ENCODE data around the gene ZNF512B. TPM values are rescaled to one million over a fixed set of nuclear protein-coding genes. Genes with fewer than 3 reads are reported as not detected.
"Not testable (repeated sequence)": the region's sequence is repeated elsewhere in the genome, so short reads cannot be mapped to it uniquely, and the experiment has no call there.

Gene ZNF512B
- total and polyA plus RNA-seq, 2 experiments from 2014 or later: 1.5 to 16.4 TPM

GRCh38 chr20:63919130-63919529 is 50.6 kb downstream of the ZNF512B start:
- H3K4me1 ChIP-seq (ENCODE audit: insufficient read depth): no peaks in the 10 kb centered on the region
- H3K4me2 ChIP-seq (ENCODE audit: unreplicated experiment): no peak overlapping the region
- 70 to 90% methylated on average over 6 to 19 of the region's 19 CpGs for WGBS, 2 experiments (ENCODE audit: low coverage in 1 of 2, low lambda C conversion rate in 2 of 2, missing lambda C conversion rate in 2 of 2)
- no peak overlapping the region for H2AFZ ChIP-seq
- no peak overlapping the region for H3K9ac ChIP-seq
- no peak overlapping the region for H3K4me3 ChIP-seq
- peaks cover 8% of the 10 kb centered on the region; the same call in 1 of the 2 replicates for H4K20me1 ChIP-seq (ENCODE audit: insufficient read depth)
- DNase-seq: no peak
- no peaks in the 10 kb centered on the region for H3K27me3 ChIP-seq (replicated peaks; ENCODE audit: insufficient read depth)
- no peaks in the 10 kb centered on the region for H3K36me3 ChIP-seq (ENCODE audit: low read depth)
- no peaks in the 10 kb centered on the region for H3K9me2 ChIP-seq (ENCODE audit: insufficient read depth)
- no peak overlapping the region for H3K27ac ChIP-seq
- H3F3A ChIP-seq (ENCODE audit: insufficient read depth): no peaks in the 10 kb centered on the region
- no peaks in the 10 kb centered on the region for H3K9me3 ChIP-seq (ENCODE audit: low read depth)
- TF ChIP-seq EZH2phosphoT487 (IDR thresholded peaks at IDR 0.05; ENCODE audit: insufficient read depth, low read depth): no peak
- TF ChIP-seq EZH2 (IDR thresholded peaks at IDR 0.05; ENCODE audit: insufficient read depth, poor library complexity, severe bottlenecking): no peak
- peaks cover 93% of the 10 kb centered on the region for H3K79me2 ChIP-seq (ENCODE audit: insufficient read depth)
- in situ Hi-C loops (cut with MboI): no loop called here

- Histone ChIP-seq H3K79me2 (ENCODE audit: insufficient read depth) (peaks cover 93% of the 10 kb centered on the region), H3K4me3 (no peak overlapping the region), H3K9ac (no peak overlapping the region), H4K20me1 (ENCODE audit: insufficient read depth) (peaks cover 8% of the 10 kb centered on the region; the same call in 1 of the 2 replicates), H3K27ac (no peak overlapping the region), H3K9me2 (ENCODE audit: insufficient read depth) (no peaks in the 10 kb centered on the region), H3K27me3 (replicated peaks; ENCODE audit: insufficient read depth) (no peaks in the 10 kb centered on the region), H3F3A (ENCODE audit: insufficient read depth) (no peaks in the 10 kb centered on the region), H3K4me2 (ENCODE audit: unreplicated experiment) (no peak overlapping the region), H3K4me1 (ENCODE audit: insufficient read depth) (no peaks in the 10 kb centered on the region), H2AFZ (no peak overlapping the region), H3K36me3 (ENCODE audit: low read depth) (no peaks in the 10 kb centered on the region), H3K9me3 (ENCODE audit: low read depth) (no peaks in the 10 kb centered on the region)
- 84 to 88% methylated on average over 11 of the region's 11 CpGs for WGBS, 2 experiments (ENCODE audit: low coverage in 1 of 2, low lambda C conversion rate in 2 of 2, missing lambda C conversion rate in 2 of 2)
- in situ Hi-C loops (cut with MboI): no loop called here
- DNase-seq: no peak
- TF ChIP-seq EZH2phosphoT487 (IDR thresholded peaks at IDR 0.05; ENCODE audit: insufficient read depth, low read depth) (no peak), EZH2 (IDR thresholded peaks at IDR 0.05; ENCODE audit: insufficient read depth, poor library complexity, severe bottlenecking) (no peak)
These were observed 51.9 kb downstream of the ZNF512B start for GRCh38 chr20:63917811-63918210.

DNA sequence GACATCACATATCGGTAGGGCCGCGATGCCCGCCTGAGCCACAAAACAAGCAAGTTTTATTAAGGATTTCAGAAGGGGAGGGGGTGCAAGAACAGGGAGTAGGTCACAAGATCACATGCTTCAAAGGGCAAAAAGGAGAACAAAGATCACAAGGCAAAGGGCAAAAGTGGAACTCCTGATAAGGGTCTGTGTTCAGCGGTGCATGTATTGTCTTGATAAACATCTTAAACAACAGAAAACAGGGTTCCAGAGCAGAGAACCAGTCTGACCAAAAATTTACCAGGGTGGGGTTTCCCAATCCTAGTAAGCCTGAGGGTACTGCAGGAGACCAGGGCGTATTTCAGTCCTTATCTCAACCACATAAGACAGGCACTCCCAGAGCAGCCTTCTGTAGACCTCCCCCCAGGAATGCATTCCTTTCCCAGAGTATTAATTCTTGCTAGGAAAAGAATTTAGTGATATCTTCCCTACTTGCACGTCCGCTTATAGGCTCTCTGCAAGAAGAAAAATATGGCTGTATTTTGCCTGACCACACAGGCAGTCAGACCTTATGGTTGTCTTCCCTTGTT is 53.3 kb downstream of the ZNF512B start:
- H3K27ac ChIP-seq; H3K4me2 ChIP-seq (ENCODE audit: unreplicated experiment); H3K36me3 ChIP-seq (ENCODE audit: low read depth); in situ Hi-C loops (cut with MboI); H3K9ac ChIP-seq; H3K4me1 ChIP-seq (ENCODE audit: insufficient read depth); H3K9me3 ChIP-seq (ENCODE audit: low read depth); H3F3A ChIP-seq (ENCODE audit: insufficient read depth); H3K27me3 ChIP-seq (replicated peaks; ENCODE audit: insufficient read depth); H3K4me3 ChIP-seq; H3K9me2 ChIP-seq (ENCODE audit: insufficient read depth); H2AFZ ChIP-seq; DNase-seq: not testable (repeated sequence)
- Histone ChIP-seq H3K79me2 (ENCODE audit: insufficient read depth) (peaks cover 93% of the 10 kb centered on the region), H4K20me1 (ENCODE audit: insufficient read depth) (peaks cover 20% of the 10 kb centered on the region; the same call in 1 of the 2 replicates)
- 94 to 96% methylated on average over 8 of the region's 8 CpGs for WGBS, 2 experiments (ENCODE audit: low coverage in 1 of 2, low lambda C conversion rate in 2 of 2, missing lambda C conversion rate in 2 of 2)

DNA sequence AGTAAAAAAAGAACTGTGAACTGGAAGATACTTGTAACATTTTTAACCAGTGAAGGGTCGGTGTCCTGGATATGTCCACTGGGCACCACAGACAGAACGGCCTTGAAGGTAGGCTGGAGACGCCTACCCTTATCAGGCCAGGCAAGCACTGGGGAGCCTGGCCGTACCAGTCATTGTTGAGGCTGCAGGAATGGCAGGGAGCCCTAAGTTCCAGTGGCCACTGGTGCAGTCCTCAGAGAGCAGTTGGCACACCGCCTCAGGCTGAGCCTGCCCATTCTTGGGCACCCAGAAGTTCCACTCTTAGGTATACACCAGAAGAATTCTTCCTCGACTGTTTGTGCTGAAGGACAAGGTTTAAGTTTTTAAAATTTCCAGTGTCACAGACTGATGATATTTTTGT is 54.3 kb downstream of the ZNF512B start:
- Histone ChIP-seq H3K36me3 (ENCODE audit: low read depth) (no peaks in the 10 kb centered on the region), H3K27ac (no peak overlapping the region), H3K4me1 (ENCODE audit: insufficient read depth) (peaks cover 15% of the 10 kb centered on the region), H2AFZ (no peak overlapping the region), H3F3A (ENCODE audit: insufficient read depth) (peaks cover 16% of the 10 kb centered on the region; the same call in 1 of the 2 replicates), H3K27me3 (replicated peaks; ENCODE audit: insufficient read depth) (no peaks in the 10 kb centered on the region), H3K9ac (no peak overlapping the region), H4K20me1 (ENCODE audit: insufficient read depth) (peaks cover 21% of the 10 kb centered on the region; the same call in 1 of the 2 replicates), H3K4me2 (ENCODE audit: unreplicated experiment) (no peak overlapping the region), H3K4me3 (no peak overlapping the region), H3K9me3 (ENCODE audit: low read depth) (no peaks in the 10 kb centered on the region), H3K79me2 (ENCODE audit: insufficient read depth) (peaks cover 93% of the 10 kb centered on the region), H3K9me2 (ENCODE audit: insufficient read depth) (no peaks in the 10 kb centered on the region)
- TF ChIP-seq EZH2phosphoT487 (IDR thresholded peaks at IDR 0.05; ENCODE audit: insufficient read depth, low read depth) (no peak), EZH2 (IDR thresholded peaks at IDR 0.05; ENCODE audit: insufficient read depth, poor library complexity, severe bottlenecking) (no peak)
- in situ Hi-C loops (cut with MboI): no loop called here
- DNase-seq: no peak
- 96 to 98% methylated on average over 6 of the region's 6 CpGs for WGBS, 2 experiments (ENCODE audit: low coverage in 1 of 2, low lambda C conversion rate in 2 of 2, missing lambda C conversion rate in 2 of 2)

DNA sequence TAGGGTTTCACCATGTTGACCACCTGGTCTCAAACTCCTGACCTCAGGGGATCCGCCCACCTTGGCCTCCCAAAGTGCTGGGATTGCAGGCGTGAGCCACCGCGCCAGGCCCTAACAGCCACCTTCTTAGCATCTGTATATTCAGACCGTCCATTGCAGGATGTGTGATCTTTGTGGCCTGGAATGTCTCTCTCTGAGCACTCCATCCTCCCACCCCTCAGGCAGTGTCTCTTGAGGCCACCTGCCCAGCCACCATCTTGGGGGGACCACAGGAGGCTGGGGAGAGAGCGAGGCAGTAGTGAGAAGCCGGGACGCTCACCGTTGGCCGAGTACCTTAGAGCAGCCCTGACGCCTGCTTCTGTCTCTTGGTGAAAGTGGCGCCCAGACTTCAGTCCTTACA is 56.0 kb downstream of the ZNF512B start:
- Histone ChIP-seq H4K20me1 (ENCODE audit: insufficient read depth) (peaks cover 21% of the 10 kb centered on the region; the same call in 1 of the 2 replicates), H3K9me2 (ENCODE audit: insufficient read depth) (no peaks in the 10 kb centered on the region), H3K9me3 (ENCODE audit: low read depth) (no peaks in the 10 kb centered on the region), H3K9ac (no peak overlapping the region), H3K79me2 (ENCODE audit: insufficient read depth) (peaks cover 100% of the 10 kb centered on the region), H3F3A (ENCODE audit: insufficient read depth) (peaks cover 16% of the 10 kb centered on the region; the same call in 1 of the 2 replicates), H3K27ac (no peak overlapping the region), H3K4me3 (no peak overlapping the region), H3K27me3 (replicated peaks; ENCODE audit: insufficient read depth) (no peaks in the 10 kb centered on the region), H3K4me2 (ENCODE audit: unreplicated experiment) (no peak overlapping the region), H2AFZ (no peak overlapping the region), H3K4me1 (ENCODE audit: insufficient read depth) (peaks cover 15% of the 10 kb centered on the region), H3K36me3 (ENCODE audit: low read depth) (no peaks in the 10 kb centered on the region)
- TF ChIP-seq EZH2 (IDR thresholded peaks at IDR 0.05; ENCODE audit: insufficient read depth, poor library complexity, severe bottlenecking) (no peak), EZH2phosphoT487 (IDR thresholded peaks at IDR 0.05; ENCODE audit: insufficient read depth, low read depth) (no peak)
- 92 to 97% methylated on average over 12 of the region's 12 CpGs for WGBS, 2 experiments (ENCODE audit: low coverage in 1 of 2, low lambda C conversion rate in 2 of 2, missing lambda C conversion rate in 2 of 2)
- DNase-seq: no peak
- in situ Hi-C loops (cut with MboI): no loop called here
